ENCODE data around the gene MPC1.

MPC1 gene

GRCh38 chr6:166325383-166326042, 57.2 kb downstream of the MPC1 start:
- no peaks in the 10 kb centered on the region for H3K4me1 ChIP-seq
- H3K27me3 ChIP-seq, result no peaks in the 10 kb centered on the region
- H3K9me3 ChIP-seq, result no peaks in the 10 kb centered on the region
- no peak for DNase-seq
- no peak for TF ChIP-seq CTCF (IDR thresholded peaks at IDR 0.05; ENCODE audit: low read depth, low read length)
- H3K4me3 ChIP-seq (ENCODE audit: low read depth, low read length), result no peak overlapping the region
- peaks cover 33% of the 10 kb centered on the region for H3K36me3 ChIP-seq

- Histone ChIP-seq H3K27me3 (no peaks in the 10 kb centered on the region), H3K4me3 (ENCODE audit: low read depth, low read length) (no peak overlapping the region), H3K36me3 (peaks cover 37% of the 10 kb centered on the region), H3K9me3 (no peaks in the 10 kb centered on the region), H3K4me1 (no peaks in the 10 kb centered on the region)
- DNase-seq, result no peak
- no peak for TF ChIP-seq CTCF (IDR thresholded peaks at IDR 0.05; ENCODE audit: low read depth, low read length)
Observed at GRCh38 chr6:166323395-166323794, 59.3 kb downstream of the MPC1 start.

- peaks cover 16% of the 10 kb centered on the region for H3K36me3 ChIP-seq
- DNase-seq, result no peak
Observed at GRCh38 chr6:166318649-166319600, 63.8 kb downstream of the MPC1 start.

GRCh38 chr6:166318227-166318626, 64.5 kb downstream of the MPC1 start:
- no peak for TF ChIP-seq CTCF (IDR thresholded peaks at IDR 0.05; ENCODE audit: low read depth, low read length)
- no peak for DNase-seq
- Histone ChIP-seq H3K27me3 (no peaks in the 10 kb centered on the region), H3K9me3 (no peaks in the 10 kb centered on the region), H3K4me1 (no peaks in the 10 kb centered on the region), H3K4me3 (ENCODE audit: low read depth, low read length) (no peak overlapping the region), H3K36me3 (peaks cover 16% of the 10 kb centered on the region)

More at GRCh38 chr6:166318649-166319600, 63.8 kb downstream of the MPC1 start:
- H3K27me3 ChIP-seq, result no peaks in the 10 kb centered on the region
- TF ChIP-seq CTCF (IDR thresholded peaks at IDR 0.05; ENCODE audit: low read depth, low read length), result no peak
- H3K4me3 ChIP-seq (ENCODE audit: low read depth, low read length), result no peak overlapping the region
- no peaks in the 10 kb centered on the region for H3K9me3 ChIP-seq
- H3K4me1 ChIP-seq, result no peaks in the 10 kb centered on the region

- no peak for DNase-seq
- no peak for TF ChIP-seq CTCF (IDR thresholded peaks at IDR 0.05; ENCODE audit: low read depth, low read length)
- Histone ChIP-seq H3K9me3 (no peaks in the 10 kb centered on the region), H3K36me3 (peaks cover 16% of the 10 kb centered on the region), H3K4me1 (no peaks in the 10 kb centered on the region), H3K4me3 (ENCODE audit: low read depth, low read length) (no peak overlapping the region), H3K27me3 (no peaks in the 10 kb centered on the region)
Observed at GRCh38 chr6:166317261-166318212, 65.2 kb downstream of the MPC1 start.

All from BE2C (cell line).